Measurements from ENCODE around the gene PCDH9.

DNA sequence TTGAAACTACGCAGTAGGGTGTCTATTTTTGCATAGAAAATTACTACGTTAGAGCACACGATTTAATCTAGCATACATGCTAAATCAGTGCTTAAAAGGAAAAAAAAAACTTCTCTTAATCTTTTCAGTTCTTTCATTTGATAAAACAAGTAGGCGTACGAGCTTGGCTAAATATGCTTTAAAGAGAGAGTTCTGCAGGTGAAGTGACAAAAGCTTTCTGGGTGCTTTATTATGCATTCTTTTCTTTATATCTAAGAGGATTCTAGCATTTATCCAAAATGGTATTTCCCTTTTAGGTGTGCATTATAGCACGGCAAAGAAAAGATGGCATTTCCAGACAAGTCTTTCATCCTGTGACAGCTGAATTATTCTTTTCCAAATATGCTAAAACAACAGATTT, 281.2 kb downstream of the PCDH9 start:
- TF ChIP-seq, protein P1, sequence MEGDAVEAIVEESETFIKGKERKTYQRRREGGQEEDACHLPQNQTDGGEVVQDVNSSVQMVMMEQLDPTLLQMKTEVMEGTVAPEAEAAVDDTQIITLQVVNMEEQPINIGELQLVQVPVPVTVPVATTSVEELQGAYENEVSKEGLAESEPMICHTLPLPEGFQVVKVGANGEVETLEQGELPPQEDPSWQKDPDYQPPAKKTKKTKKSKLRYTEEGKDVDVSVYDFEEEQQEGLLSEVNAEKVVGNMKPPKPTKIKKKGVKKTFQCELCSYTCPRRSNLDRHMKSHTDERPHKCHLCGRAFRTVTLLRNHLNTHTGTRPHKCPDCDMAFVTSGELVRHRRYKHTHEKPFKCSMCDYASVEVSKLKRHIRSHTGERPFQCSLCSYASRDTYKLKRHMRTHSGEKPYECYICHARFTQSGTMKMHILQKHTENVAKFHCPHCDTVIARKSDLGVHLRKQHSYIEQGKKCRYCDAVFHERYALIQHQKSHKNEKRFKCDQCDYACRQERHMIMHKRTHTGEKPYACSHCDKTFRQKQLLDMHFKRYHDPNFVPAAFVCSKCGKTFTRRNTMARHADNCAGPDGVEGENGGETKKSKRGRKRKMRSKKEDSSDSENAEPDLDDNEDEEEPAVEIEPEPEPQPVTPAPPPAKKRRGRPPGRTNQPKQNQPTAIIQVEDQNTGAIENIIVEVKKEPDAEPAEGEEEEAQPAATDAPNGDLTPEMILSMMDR (IDR thresholded peaks at IDR 0.05): no peak
- no peak for TF ChIP-seq POLR2A (IDR thresholded peaks at IDR 0.05)

All from Peyer's patch (tissue), 4 donors.